NCI-H446 (cell line): ENCODE results near the gene LIPN.

Experiments used
- DNase-seq, 2 experiments: peaks; one replicate each; lab custom pipeline; 2025; lab: John Stamatoyannopoulos, UW

Gene LIPN

DNA sequence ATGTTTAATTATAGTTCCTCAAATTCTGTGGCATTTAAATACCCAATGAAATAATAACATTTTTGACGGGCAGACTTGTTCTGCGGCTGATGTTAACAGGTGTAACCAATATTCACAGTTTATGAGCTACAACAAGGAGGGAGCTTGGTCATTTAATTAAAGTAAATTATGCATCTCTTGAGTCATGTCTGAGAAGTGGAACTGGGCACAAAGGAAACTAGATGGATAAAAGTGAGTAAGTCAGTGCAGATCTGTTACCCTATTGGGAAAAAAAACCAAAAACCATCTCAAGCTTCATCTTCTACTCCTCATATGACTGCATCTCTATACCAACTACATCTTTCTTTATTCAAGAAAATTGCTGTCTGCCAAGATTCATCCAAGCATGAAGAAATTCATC is 67.9 kb downstream of the LIPN start:
- DNase-seq, result no peak

DNA sequence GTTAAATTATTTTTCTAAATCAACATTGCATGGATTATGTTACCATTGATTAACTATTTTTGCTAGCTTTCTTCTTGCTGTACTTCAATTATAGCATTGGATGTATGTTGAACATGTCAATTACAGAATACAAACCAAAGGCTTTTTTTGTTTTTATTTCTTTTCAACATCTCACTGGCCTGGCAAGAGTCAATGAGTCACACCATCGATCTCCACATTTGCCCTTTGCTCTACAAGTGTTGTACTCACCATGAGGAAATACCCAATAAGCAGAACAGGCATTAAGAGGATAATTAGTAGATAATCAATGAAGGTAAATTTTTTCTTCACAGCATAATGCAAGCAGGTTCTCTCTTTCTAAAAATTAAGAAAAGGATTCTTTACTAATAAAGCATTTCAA is 68.5 kb downstream of the LIPN start:
- no peak for DNase-seq
